Body of pancreas (tissue), 4 donors: ENCODE data around the gene RDX.

Source experiments
- POLR2A ChIP-seq, 3 donors: fragments of 450-650 bp; IDR thresholded peaks; one replicate each; pipeline ENCODE4 v1.6.1; 2016; ENCODE audit warnings: antibody characterized with exemption in 3 of 3, mild to moderate bottlenecking in 2 of 3
- TF ChIP-seq, protein P1 (sequence below), 7 experiments: fragments of 450-650 bp in 4 of 7; fragments of 200-600 bp in 3 of 7; sonication (generic) in 3 of 7; IDR thresholded peaks; one replicate each; pipeline ENCODE4 v1.5.1; 2016 to 2019; ENCODE audit warnings: antibody characterized with exemption in 7 of 7

DNA sequence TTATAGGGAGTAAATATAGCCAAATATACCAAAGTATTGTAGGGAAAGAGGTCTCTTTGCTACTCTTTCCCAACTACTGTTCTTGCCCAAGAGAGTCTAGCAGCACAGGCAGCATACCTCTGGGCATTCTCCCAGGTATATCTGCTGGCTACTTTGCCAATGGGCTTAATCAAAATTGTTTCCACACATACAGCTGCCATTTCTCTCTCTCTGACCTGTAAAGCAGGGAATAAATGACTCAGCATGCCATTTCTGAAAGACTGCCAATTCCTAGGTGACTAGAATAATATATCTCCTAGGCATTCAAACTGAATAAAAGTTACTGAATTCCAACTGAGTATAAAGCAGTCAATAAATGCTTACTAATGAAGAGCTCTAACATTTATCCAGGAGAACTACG lies 44.6 kb downstream of the RDX start:
- TF ChIP-seq, protein P1, sequence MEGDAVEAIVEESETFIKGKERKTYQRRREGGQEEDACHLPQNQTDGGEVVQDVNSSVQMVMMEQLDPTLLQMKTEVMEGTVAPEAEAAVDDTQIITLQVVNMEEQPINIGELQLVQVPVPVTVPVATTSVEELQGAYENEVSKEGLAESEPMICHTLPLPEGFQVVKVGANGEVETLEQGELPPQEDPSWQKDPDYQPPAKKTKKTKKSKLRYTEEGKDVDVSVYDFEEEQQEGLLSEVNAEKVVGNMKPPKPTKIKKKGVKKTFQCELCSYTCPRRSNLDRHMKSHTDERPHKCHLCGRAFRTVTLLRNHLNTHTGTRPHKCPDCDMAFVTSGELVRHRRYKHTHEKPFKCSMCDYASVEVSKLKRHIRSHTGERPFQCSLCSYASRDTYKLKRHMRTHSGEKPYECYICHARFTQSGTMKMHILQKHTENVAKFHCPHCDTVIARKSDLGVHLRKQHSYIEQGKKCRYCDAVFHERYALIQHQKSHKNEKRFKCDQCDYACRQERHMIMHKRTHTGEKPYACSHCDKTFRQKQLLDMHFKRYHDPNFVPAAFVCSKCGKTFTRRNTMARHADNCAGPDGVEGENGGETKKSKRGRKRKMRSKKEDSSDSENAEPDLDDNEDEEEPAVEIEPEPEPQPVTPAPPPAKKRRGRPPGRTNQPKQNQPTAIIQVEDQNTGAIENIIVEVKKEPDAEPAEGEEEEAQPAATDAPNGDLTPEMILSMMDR (IDR thresholded peaks at IDR 0.05): no peak
- no peak for TF ChIP-seq POLR2A (IDR thresholded peaks at IDR 0.05)
